BLaER1 treated with 17β-estradiol and CSF1 and Interleukin-3, amounts not matched to agents 10 nM and 100 nM (cell line): ENCODE data around the gene RIPK4.
A peak's percentile ranks its signal among the peaks of the same experiment; 100 is the strongest.

Experiments used
- H3K27ac ChIP-seq, 11 experiments: shearing (Covaris generic); formaldehyde crosslinking; 2 replicates each; pipeline ENCODE4 v1.8.1; 2022
- H3K27me3 ChIP-seq, 11 experiments: shearing (Covaris generic); formaldehyde crosslinking; 2 replicates each; pipeline ENCODE4 v1.8.1; 2022
- H3K36me3 ChIP-seq, 11 experiments: shearing (Covaris generic); formaldehyde crosslinking; 2 replicates each; pipeline ENCODE4 v1.8.1; 2022
- H3K4me1 ChIP-seq, 10 experiments: shearing (Covaris generic); formaldehyde crosslinking; 2 replicates each; pipeline ENCODE4 v1.8.1; 2022
- H3K4me2 ChIP-seq, 11 experiments: shearing (Covaris generic); formaldehyde crosslinking; 2 replicates each; pipeline ENCODE4 v1.8.1; 2022
- H3K4me3 ChIP-seq, 10 experiments: shearing (Covaris generic); formaldehyde crosslinking; 2 replicates each; pipeline ENCODE4 v1.8.1; 2022
- H3K9ac ChIP-seq, 11 experiments: shearing (Covaris generic); formaldehyde crosslinking; 2 replicates each; pipeline ENCODE4 v1.8.1; 2022
- H3K9me3 ChIP-seq, 11 experiments: shearing (Covaris generic); formaldehyde crosslinking; replicated peaks in 1 of 11; 2 replicates each; pipeline ENCODE4 v1.8.1; 2022
- H4K20me1 ChIP-seq, 11 experiments: shearing (Covaris generic); formaldehyde crosslinking; 2 replicates each; pipeline ENCODE4 v1.8.1; 2022
- Cebpa-rat ChIP-seq, 11 experiments: shearing (Covaris generic); IDR thresholded peaks; 2 replicates each; pipeline ENCODE4 v1.8.1; 2022

Gene RIPK4

GRCh38 chr21:41775149-41775472, 8.3 kb upstream of the RIPK4 start:
- Histone ChIP-seq H4K20me1 (peaks cover 0 to 9% (median 0%) of the 10 kb centered on the region in 11 experiments; a peak in 3 of 22 replicates), H3K4me3 (no peak overlapping the region), H3K9ac (no peak overlapping the region), H3K27ac (no peak overlapping the region), H3K4me2 (no peak overlapping the region), H3K36me3 (no peaks in the 10 kb centered on the region), H3K9me3 (no peaks in the 10 kb centered on the region), H3K4me1 (peaks cover 0 to 11% (median 0%) of the 10 kb centered on the region in 10 experiments; a peak in 5 of 20 replicates), H3K27me3 (peaks cover under 1 to 14% (median 8%) of the 10 kb centered on the region in 11 experiments; a peak in 19 of 22 replicates)
- no peak for TF ChIP-seq Cebpa-rat (IDR thresholded peaks at IDR 0.05)

- Histone ChIP-seq H4K20me1 (peaks cover 0 to 11% (median 0%) of the 10 kb centered on the region in 11 experiments; a peak in 3 of 22 replicates), H3K27me3 (peaks cover 6 to 19% (median 13%) of the 10 kb centered on the region in 11 experiments), H3K36me3 (no peaks in the 10 kb centered on the region), H3K27ac (no peak overlapping the region), H3K4me2 (no peak overlapping the region), H3K4me1 (peaks cover 0 to 10% (median 0%) of the 10 kb centered on the region in 10 experiments; a peak in 5 of 20 replicates), H3K4me3 (no peak overlapping the region), H3K9ac (no peak overlapping the region), H3K9me3 (no peaks in the 10 kb centered on the region)
- no peak for TF ChIP-seq Cebpa-rat (IDR thresholded peaks at IDR 0.05)
Observed at GRCh38 chr21:41774467-41775148, 7.8 kb upstream of the RIPK4 start.

- H3K4me3 ChIP-seq = no peak overlapping the region
Observed at GRCh38 chr21:41772351-41773080, 5.7 kb upstream of the RIPK4 start.

GRCh38 chr21:41771625-41771945, 4.7 kb upstream of the RIPK4 start:
- H3K4me3 ChIP-seq = no peak overlapping the region
- no peak overlapping the region for H3K9ac ChIP-seq
- peaks cover 36 to 47% (median 42%) of the 10 kb centered on the region in 11 experiments for H3K27me3 ChIP-seq
- TF ChIP-seq Cebpa-rat (IDR thresholded peaks at IDR 0.05) = no peak
- peaks cover 13 to 19% (median 17%) of the 10 kb centered on the region in 10 experiments for H3K4me1 ChIP-seq
- peaks cover 0 to 25% (median 5%) of the 10 kb centered on the region in 11 experiments; a peak in 6 of 22 replicates for H4K20me1 ChIP-seq
- H3K27ac ChIP-seq = no peak overlapping the region
- H3K9me3 ChIP-seq = peaks cover 0 to 6% (median 3%) of the 10 kb centered on the region in 11 experiments; a peak in 9 of 22 replicates
- no peaks in the 10 kb centered on the region for H3K36me3 ChIP-seq
- no peak overlapping the region for H3K4me2 ChIP-seq

More at GRCh38 chr21:41772351-41773080, 5.7 kb upstream of the RIPK4 start:
- H3K27me3 ChIP-seq = peaks cover 27 to 38% (median 33%) of the 10 kb centered on the region in 11 experiments
- no peak overlapping the region for H3K27ac ChIP-seq
- H3K9me3 ChIP-seq = no peaks in the 10 kb centered on the region
- peaks cover 13 to 16% (median 15%) of the 10 kb centered on the region in 10 experiments for H3K4me1 ChIP-seq
- no peak for TF ChIP-seq Cebpa-rat (IDR thresholded peaks at IDR 0.05)
- H4K20me1 ChIP-seq = peaks cover 0 to 21% (median 5%) of the 10 kb centered on the region in 11 experiments; a peak in 6 of 22 replicates
- no peak overlapping the region for H3K4me2 ChIP-seq
- no peak overlapping the region for H3K9ac ChIP-seq
- no peaks in the 10 kb centered on the region for H3K36me3 ChIP-seq

GRCh38 chr21:41770901-41771624, 4.2 kb upstream of the RIPK4 start:
- Histone ChIP-seq H3K4me1 (peaks cover 13 to 19% (median 17%) of the 10 kb centered on the region in 10 experiments), H3K36me3 (no peaks in the 10 kb centered on the region), H3K9ac (no peak overlapping the region), H4K20me1 (peaks cover 0 to 30% (median 5%) of the 10 kb centered on the region in 11 experiments; a peak in 7 of 22 replicates), H3K9me3 (peaks cover 0 to 11% (median 8%) of the 10 kb centered on the region in 11 experiments; a peak in 14 of 22 replicates), H3K27ac (no peak overlapping the region), H3K4me3 (no peak overlapping the region), H3K4me2 (no peak overlapping the region), H3K27me3 (peaks cover 41 to 52% (median 48%) of the 10 kb centered on the region in 11 experiments)
- TF ChIP-seq Cebpa-rat (IDR thresholded peaks at IDR 0.05) = no peak

- H3K4me3 ChIP-seq = no peak overlapping the region
- H3K4me2 ChIP-seq = no peak overlapping the region
- H3K4me1 ChIP-seq = peaks cover 13 to 19% (median 17%) of the 10 kb centered on the region in 10 experiments
- no peak overlapping the region for H3K9ac ChIP-seq
- H3K9me3 ChIP-seq = peaks cover 0 to 15% (median 11%) of the 10 kb centered on the region in 11 experiments; a peak in 14 of 22 replicates
- H3K27ac ChIP-seq = no peak overlapping the region
- H3K27me3 ChIP-seq = peaks cover 52 to 64% (median 59%) of the 10 kb centered on the region in 11 experiments
- no peak for TF ChIP-seq Cebpa-rat (IDR thresholded peaks at IDR 0.05)
- H4K20me1 ChIP-seq = peaks cover 0 to 34% (median 5%) of the 10 kb centered on the region in 11 experiments; a peak in 7 of 22 replicates
- no peaks in the 10 kb centered on the region for H3K36me3 ChIP-seq
Observed at GRCh38 chr21:41769933-41770332, 3.1 kb upstream of the RIPK4 start.

- Histone ChIP-seq H3K9ac (no peak overlapping the region), H3K9me3 (peaks cover 0 to 15% (median 11%) of the 10 kb centered on the region in 11 experiments; a peak in 14 of 22 replicates), H3K4me3 (no peak overlapping the region), H4K20me1 (peaks cover 0 to 34% (median 5%) of the 10 kb centered on the region in 11 experiments; a peak in 7 of 22 replicates), H3K4me2 (no peak overlapping the region), H3K27me3 (peaks cover 57 to 68% (median 63%) of the 10 kb centered on the region in 11 experiments), H3K36me3 (no peaks in the 10 kb centered on the region), H3K27ac (no peak overlapping the region), H3K4me1 (peaks cover 13 to 19% (median 17%) of the 10 kb centered on the region in 10 experiments)
- no peak for TF ChIP-seq Cebpa-rat (IDR thresholded peaks at IDR 0.05)
Observed at GRCh38 chr21:41769521-41769920, 2.7 kb upstream of the RIPK4 start.

GRCh38 chr21:41769111-41769510, 2.3 kb upstream of the RIPK4 start:
- H3K27me3 ChIP-seq = peaks cover 61 to 72% (median 67%) of the 10 kb centered on the region in 11 experiments
- H3K9me3 ChIP-seq = peaks cover 0 to 15% (median 11%) of the 10 kb centered on the region in 11 experiments; a peak in 14 of 22 replicates
- no peaks in the 10 kb centered on the region for H3K36me3 ChIP-seq
- TF ChIP-seq Cebpa-rat (IDR thresholded peaks at IDR 0.05) = no peak
- peak overlapping the region; percentile 58 to 82 (median 74); a peak in 21 of 22 replicates for H3K4me2 ChIP-seq
- no peak overlapping the region for H3K9ac ChIP-seq
- H3K4me3 ChIP-seq = peak overlapping the region in 2 of 10 experiments; percentile 17 to 33; a peak in 3 of 20 replicates
- H3K27ac ChIP-seq = no peak overlapping the region
- peaks cover 13 to 19% (median 17%) of the 10 kb centered on the region in 10 experiments for H3K4me1 ChIP-seq
- peaks cover 0 to 34% (median 5%) of the 10 kb centered on the region in 11 experiments; a peak in 7 of 22 replicates for H4K20me1 ChIP-seq
